ENCODE measurements around the gene GLYAT. TPM values are rescaled to one million over a fixed set of nuclear protein-coding genes. Genes with fewer than 3 reads are reported as not detected.
"Not testable (repeated sequence)": the region's sequence is repeated elsewhere in the genome, so short reads cannot be mapped to it uniquely, and the experiment has no call there.

Gene GLYAT
- total RNA-seq, 1 experiment from 2014 or later = not detected

DNA sequence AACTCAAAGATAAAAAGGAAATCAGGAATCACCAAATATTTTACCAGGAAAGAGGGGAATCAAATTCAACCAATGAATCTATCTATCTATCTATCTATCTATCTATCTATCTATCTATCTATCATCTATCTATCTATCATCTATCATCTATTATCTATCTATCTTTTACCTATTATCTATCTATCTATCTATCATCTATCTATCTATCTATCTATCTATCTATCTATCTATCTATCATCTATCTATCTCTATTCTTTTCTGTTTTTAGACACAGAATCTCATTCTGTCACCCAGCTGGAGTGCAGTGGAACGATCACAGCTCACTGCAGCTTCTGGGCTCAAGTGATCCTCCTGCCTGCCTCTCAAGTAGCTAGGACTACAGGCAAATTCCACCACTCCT lies 54.2 kb downstream of the GLYAT start:
- not testable (repeated sequence) for DNase-seq (ENCODE audit: low read depth)

- no peak for DNase-seq (ENCODE audit: low read depth)
Measured at GRCh38 chr11:58676563-58677135, 55.1 kb downstream of the GLYAT start.

- peak; percentile 53 for DNase-seq (ENCODE audit: low read depth)
Measured at GRCh38 chr11:58675334-58676155, 56.2 kb downstream of the GLYAT start.

DNA sequence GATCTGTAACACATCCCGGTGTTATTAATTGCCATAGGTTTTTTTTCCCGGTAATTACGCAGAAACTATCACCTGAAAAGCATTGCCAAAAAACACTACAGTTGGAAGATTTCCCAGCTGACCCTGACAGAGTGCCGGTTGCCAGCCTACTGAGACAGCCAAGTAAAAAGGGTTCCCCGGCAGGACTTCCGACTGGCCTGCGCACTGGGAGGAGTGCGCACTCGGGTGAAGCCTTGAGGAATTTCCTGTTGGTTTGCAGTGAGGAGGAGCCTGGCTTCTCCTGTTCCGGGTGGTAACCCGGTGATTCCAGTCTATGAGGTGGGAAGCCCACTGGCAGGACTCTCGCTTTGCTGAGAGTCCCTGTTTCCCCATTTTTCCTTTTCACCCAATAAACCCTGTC lies 57.1 kb downstream of the GLYAT start:
- DNase-seq (ENCODE audit: low read depth) = no peak

- no peak for DNase-seq (ENCODE audit: low read depth)
Measured at GRCh38 chr11:58671983-58672633, 59.6 kb downstream of the GLYAT start.

DNA sequence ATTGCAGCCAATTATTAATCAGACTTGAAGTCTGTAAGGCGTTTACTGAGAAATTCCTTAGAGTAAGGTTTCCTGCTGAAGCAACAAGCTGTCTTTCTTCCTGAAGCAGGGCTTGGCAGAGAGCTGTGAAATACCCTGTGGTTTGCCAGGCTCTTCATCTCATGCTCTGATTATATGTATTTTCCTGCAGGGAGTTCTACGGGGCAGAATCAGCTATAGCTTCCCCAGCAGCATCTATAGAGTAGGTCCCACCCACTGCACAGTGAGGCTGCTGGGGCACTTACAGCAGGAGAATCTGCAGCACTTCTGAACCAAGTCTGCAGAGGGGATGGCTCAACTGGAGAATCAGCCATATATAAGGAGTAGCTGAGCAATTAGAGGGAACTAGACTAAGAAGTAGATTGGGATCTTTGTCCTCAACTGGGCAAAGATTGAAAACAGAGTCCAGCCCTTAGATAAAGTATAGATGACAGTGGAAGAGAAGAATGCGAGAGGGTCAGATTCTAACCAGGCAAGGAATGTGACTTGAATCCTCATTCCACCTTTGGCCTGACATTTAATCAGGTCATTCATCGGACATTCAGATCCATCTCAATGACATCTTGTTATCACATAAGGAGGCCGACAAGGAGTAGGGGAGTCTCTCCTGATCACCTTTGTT lies 71.7 kb downstream of the GLYAT start:
- DNase-seq (ENCODE audit: low read depth) = no peak

DNA sequence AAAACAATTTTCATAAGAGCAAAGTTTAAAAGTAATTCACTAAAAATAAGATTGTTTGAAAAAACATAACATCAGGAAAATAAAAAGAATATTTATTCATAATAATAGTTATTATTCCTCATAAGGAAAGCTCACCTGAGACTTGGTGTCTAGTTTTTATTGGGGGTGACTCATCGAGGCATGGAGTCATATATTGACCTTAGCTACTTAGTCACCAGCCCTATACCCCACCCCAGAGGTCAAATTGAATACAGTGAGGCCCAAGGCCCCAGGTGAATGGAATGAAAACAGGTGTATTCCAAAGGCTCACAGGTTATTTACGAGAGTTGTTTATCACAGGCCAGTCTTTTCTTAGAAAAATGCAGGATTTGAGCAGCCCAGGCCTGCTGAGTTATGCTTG lies 72.3 kb downstream of the GLYAT start:
- peak; percentile 51 for DNase-seq (ENCODE audit: low read depth)

Other genes starting within 250 kb of the GLYAT start
- not detected in 2 replicates for gene OR5B21, start 223.8 kb downstream of the GLYAT start, total RNA-seq (2014; rRNA removed; shearing (Covaris generic))
- gene LPXN, start 156.1 kb downstream of the GLYAT start, total RNA-seq (2014; rRNA removed; shearing (Covaris generic)) = 59.1 and 67.3 TPM in 2 replicates
- gene ZFP91, start 152.9 kb downstream of the GLYAT start, total RNA-seq (2014; rRNA removed; shearing (Covaris generic)) = 59.8 and 88.9 TPM in 2 replicates
- gene CNTF, start 109.3 kb downstream of the GLYAT start, total RNA-seq (2014; rRNA removed; shearing (Covaris generic)) = 0.17 and 0.89 TPM in 2 replicates
- gene GLYATL2, start 112.8 kb upstream of the GLYAT start, total RNA-seq (2014; rRNA removed; shearing (Covaris generic)) = 6.3 and 14.5 TPM in 2 replicates
- gene GLYATL1, start 207.5 kb upstream of the GLYAT start, total RNA-seq (2014; rRNA removed; shearing (Covaris generic)) = 0.12 and 1.9 TPM in 2 replicates

Data from M059J (cell line).